OCI-LY1 (cell line): ENCODE results near the gene SHC3.

ENCODE experiments used
- H2AFZ ChIP-seq: fragments of 200-600 bp; sonication (generic), shearing (Covaris generic); 2 replicates; pipeline ENCODE4 v1.6.0; 2014; ENCODE audit warnings: antibody characterized with exemption, mild to moderate bottlenecking, low read length
- H3F3A ChIP-seq: fragments of 200-600 bp; sonication (generic), shearing (Covaris generic); 2 replicates; pipeline ENCODE4 v1.6.0; 2014; ENCODE audit warnings: mild to moderate bottlenecking, antibody characterized with exemption, low read length, moderate library complexity; ENCODE audit not compliant: insufficient read depth
- H3K27ac ChIP-seq: fragments of 200-600 bp; sonication (generic); 2 replicates; pipeline ENCODE4 v1.5.1; 2014; ENCODE audit warnings: low read length, mixed run types, mild to moderate bottlenecking, low read depth; ENCODE audit not compliant: poor library complexity, severe bottlenecking
- H3K27me3 ChIP-seq: fragments of 200-600 bp; sonication (generic); 2 replicates; pipeline ENCODE4 v1.6.0; 2014; ENCODE audit warnings: antibody characterized with exemption, mild to moderate bottlenecking, low read length, moderate library complexity; ENCODE audit not compliant: insufficient read depth
- H3K36me3 ChIP-seq: fragments of 200-600 bp; sonication (generic); 2 replicates; pipeline ENCODE4 v1.6.1; 2014; ENCODE audit warnings: mild to moderate bottlenecking, antibody characterized with exemption, low read length, moderate library complexity, mixed read lengths; ENCODE audit not compliant: insufficient read depth
- H3K4me1 ChIP-seq: fragments of 200-600 bp; sonication (generic); 2 replicates; pipeline ENCODE4 v1.5.1; 2014; ENCODE audit warnings: mild to moderate bottlenecking, low read length, moderate library complexity; ENCODE audit not compliant: insufficient read depth, severe bottlenecking
- H3K4me2 ChIP-seq: fragments of 200-600 bp; sonication (generic), shearing (Covaris generic); 2 replicates; pipeline ENCODE4 v1.6.1; 2014; ENCODE audit warnings: low read length
- H3K4me3 ChIP-seq: fragments of 200-600 bp; sonication (generic); 2 replicates; pipeline ENCODE4 v1.5.1; 2014; ENCODE audit warnings: low read length, low read depth, mild to moderate bottlenecking, mixed read lengths; ENCODE audit not compliant: poor library complexity, severe bottlenecking
- H3K79me2 ChIP-seq: fragments of 200-600 bp; shearing (Covaris generic); 2 replicates; pipeline ENCODE4 v1.6.1; 2016; ENCODE audit warnings: mixed run types, low read length, mixed read lengths; ENCODE audit not compliant: insufficient read depth
- H3K9ac ChIP-seq: fragments of 200-600 bp; sonication (generic), shearing (Covaris generic); 2 replicates; pipeline ENCODE4 v1.6.1; 2014; ENCODE audit warnings: mild to moderate bottlenecking, low read length, mixed read lengths
- H3K9me2 ChIP-seq: fragments of 200-600 bp; sonication (generic), shearing (Covaris generic); 2 replicates; pipeline ENCODE4 v1.6.1; 2014; ENCODE audit warnings: low read depth, mild to moderate bottlenecking, low read length, mixed read lengths
- H3K9me3 ChIP-seq: fragments of 200-600 bp; shearing (Covaris generic); 2 replicates; pipeline ENCODE4 v1.6.1; 2014; ENCODE audit warnings: low read length, mixed read lengths
- H4K20me1 ChIP-seq: fragments of 200-600 bp; sonication (generic), shearing (Covaris generic); 2 replicates; pipeline ENCODE4 v1.6.0; 2016; ENCODE audit warnings: mild to moderate bottlenecking, low read length; ENCODE audit not compliant: insufficient read depth
- EZH2 ChIP-seq: fragments of 200-600 bp; sonication (generic), shearing (Covaris generic); IDR thresholded peaks from 2 replicates; pipeline ENCODE4 v1.8.0; 2017; ENCODE audit warnings: borderline replicate concordance, mixed run types, mild to moderate bottlenecking, antibody characterized with exemption, low read length, moderate library complexity, mixed read lengths
- TF ChIP-seq, protein P1 (sequence below): fragments of 200-600 bp; sonication (generic), shearing (Covaris generic); IDR thresholded peaks from 2 replicates; pipeline ENCODE4 v1.5.1; 2017; ENCODE audit warnings: mild to moderate bottlenecking, antibody characterized with exemption, low read length, moderate library complexity, mixed read lengths

The SHC3 gene

GRCh38 chr9:89116805-89117192, 61.8 kb downstream of the SHC3 start:
- H3K4me2 ChIP-seq: no peak overlapping the region
- no peak for TF ChIP-seq EZH2
- TF ChIP-seq, protein P1, sequence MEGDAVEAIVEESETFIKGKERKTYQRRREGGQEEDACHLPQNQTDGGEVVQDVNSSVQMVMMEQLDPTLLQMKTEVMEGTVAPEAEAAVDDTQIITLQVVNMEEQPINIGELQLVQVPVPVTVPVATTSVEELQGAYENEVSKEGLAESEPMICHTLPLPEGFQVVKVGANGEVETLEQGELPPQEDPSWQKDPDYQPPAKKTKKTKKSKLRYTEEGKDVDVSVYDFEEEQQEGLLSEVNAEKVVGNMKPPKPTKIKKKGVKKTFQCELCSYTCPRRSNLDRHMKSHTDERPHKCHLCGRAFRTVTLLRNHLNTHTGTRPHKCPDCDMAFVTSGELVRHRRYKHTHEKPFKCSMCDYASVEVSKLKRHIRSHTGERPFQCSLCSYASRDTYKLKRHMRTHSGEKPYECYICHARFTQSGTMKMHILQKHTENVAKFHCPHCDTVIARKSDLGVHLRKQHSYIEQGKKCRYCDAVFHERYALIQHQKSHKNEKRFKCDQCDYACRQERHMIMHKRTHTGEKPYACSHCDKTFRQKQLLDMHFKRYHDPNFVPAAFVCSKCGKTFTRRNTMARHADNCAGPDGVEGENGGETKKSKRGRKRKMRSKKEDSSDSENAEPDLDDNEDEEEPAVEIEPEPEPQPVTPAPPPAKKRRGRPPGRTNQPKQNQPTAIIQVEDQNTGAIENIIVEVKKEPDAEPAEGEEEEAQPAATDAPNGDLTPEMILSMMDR: no peak
- no peaks in the 10 kb centered on the region for H3K36me3 ChIP-seq
- no peak overlapping the region for H2AFZ ChIP-seq
- H3K27ac ChIP-seq: no peak overlapping the region
- H3K4me1 ChIP-seq: no peaks in the 10 kb centered on the region
- no peaks in the 10 kb centered on the region for H3K79me2 ChIP-seq
- H3K9ac ChIP-seq: no peak overlapping the region
- H3K4me3 ChIP-seq: no peak overlapping the region
- H3K27me3 ChIP-seq: no peaks in the 10 kb centered on the region
- no peaks in the 10 kb centered on the region for H3F3A ChIP-seq
- H4K20me1 ChIP-seq: no peaks in the 10 kb centered on the region
- no peaks in the 10 kb centered on the region for H3K9me3 ChIP-seq
- H3K9me2 ChIP-seq: no peaks in the 10 kb centered on the region

GRCh38 chr9:89116064-89116804, 62.4 kb downstream of the SHC3 start:
- H3K36me3 ChIP-seq: no peaks in the 10 kb centered on the region
- TF ChIP-seq, protein P1: no peak
- no peak for TF ChIP-seq EZH2
- H3F3A ChIP-seq: no peaks in the 10 kb centered on the region

DNA sequence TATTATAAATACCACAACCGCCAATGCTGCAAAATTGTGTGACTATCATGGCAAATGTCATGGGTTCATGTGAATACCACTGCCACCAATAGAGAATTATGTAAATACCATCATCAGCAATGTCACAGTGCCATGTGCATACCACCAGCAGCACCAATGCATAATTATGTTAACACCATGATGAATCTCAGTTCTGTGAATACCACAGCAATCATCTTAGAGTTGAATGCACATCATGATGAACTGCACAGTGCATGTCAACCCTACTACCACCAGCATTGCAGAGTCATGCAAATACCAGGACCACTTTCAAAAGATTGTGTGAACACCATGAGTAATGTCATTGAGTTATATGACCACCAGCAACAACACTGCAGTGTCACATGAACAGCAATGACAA, 63.2 kb downstream of the SHC3 start:
- H3K27ac ChIP-seq: no peak overlapping the region
- no peak overlapping the region for H3K4me2 ChIP-seq
- no peak for TF ChIP-seq EZH2
- TF ChIP-seq, protein P1: no peak
- H3K27me3 ChIP-seq: no peaks in the 10 kb centered on the region
- H3K9me2 ChIP-seq: no peaks in the 10 kb centered on the region
- H3K36me3 ChIP-seq: no peaks in the 10 kb centered on the region
- H2AFZ ChIP-seq: no peak overlapping the region
- H3K4me1 ChIP-seq: no peaks in the 10 kb centered on the region
- no peaks in the 10 kb centered on the region for H4K20me1 ChIP-seq
- H3K9me3 ChIP-seq: no peaks in the 10 kb centered on the region
- H3K79me2 ChIP-seq: no peaks in the 10 kb centered on the region
- no peak overlapping the region for H3K9ac ChIP-seq
- H3K4me3 ChIP-seq: no peak overlapping the region
- no peaks in the 10 kb centered on the region for H3F3A ChIP-seq

More at GRCh38 chr9:89116064-89116804, 62.4 kb downstream of the SHC3 start:
- Histone ChIP-seq H3K79me2 (no peaks in the 10 kb centered on the region), H3K9me3 (no peaks in the 10 kb centered on the region), H3K4me2 (no peak overlapping the region), H3K27ac (no peak overlapping the region), H4K20me1 (no peaks in the 10 kb centered on the region), H3K9me2 (no peaks in the 10 kb centered on the region), H3K27me3 (no peaks in the 10 kb centered on the region), H3K9ac (no peak overlapping the region), H3K4me3 (no peak overlapping the region), H3K4me1 (no peaks in the 10 kb centered on the region), H2AFZ (no peak overlapping the region)
